Stimulated activated CD4-positive, alpha-beta T cell treated with anti-CD3 and anti-CD28 coated beads, Interleukin-2, amount 100 ng/mL, for 24 hours (primary cell): ENCODE data around the gene CLTCL1.
"Not testable (repeated sequence)": the region's sequence is repeated elsewhere in the genome, so short reads cannot be mapped to it uniquely, and the experiment has no call there.

ENCODE experiments used
- DNase-seq, 2 donors: peaks; one replicate each; pipeline ENCODE4 v3.0.0-alpha.2; 2020

The CLTCL1 gene

DNA sequence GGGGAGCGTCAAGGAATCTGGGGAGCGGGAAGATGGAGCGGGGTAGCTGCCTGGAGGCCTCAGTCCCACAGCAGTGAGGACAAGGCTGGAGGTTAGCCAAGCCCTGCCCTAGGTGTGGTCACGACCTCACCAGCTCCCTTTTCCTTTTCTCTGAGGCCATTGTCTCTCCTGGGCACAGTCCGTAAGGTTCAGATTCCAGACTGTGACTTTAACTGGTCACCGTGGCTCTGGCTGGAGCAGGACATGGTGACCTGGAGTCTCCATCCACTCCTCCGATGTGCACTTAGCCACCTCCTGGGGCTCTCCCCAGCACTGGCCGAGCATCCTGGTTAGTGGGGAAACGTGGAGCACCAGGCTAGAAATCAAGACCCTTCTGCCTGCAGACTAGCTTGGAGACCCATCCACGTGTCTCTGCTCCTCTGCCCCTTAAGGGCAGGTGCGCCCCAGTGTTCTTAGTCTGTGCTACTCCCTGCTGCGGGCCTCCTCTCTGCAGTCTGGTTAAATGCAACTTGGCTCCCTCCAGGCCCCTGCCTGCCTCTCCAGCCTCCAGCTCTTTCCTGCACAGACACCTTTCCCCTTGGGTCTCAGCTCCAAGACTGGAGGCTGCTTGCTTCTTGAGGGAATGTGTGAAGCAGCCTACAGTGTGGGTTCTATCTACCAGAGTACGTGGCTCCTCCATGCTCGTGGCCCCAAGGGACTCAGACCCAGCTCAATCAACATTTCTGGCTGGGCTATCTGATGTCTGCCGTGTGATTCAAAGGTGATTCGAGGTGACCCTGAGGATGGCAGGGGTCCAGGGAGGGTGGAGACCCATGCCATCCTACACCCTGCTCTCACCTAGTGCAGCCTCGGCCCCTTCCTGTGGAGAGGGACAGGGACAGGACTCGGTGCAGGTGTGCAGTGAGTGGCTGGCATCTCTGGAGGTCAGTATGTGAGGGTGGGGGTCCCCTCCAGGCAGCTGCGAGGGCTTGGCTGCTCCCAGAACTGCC is 118.2 kb downstream of the CLTCL1 start:
- no peak for DNase-seq

DNA sequence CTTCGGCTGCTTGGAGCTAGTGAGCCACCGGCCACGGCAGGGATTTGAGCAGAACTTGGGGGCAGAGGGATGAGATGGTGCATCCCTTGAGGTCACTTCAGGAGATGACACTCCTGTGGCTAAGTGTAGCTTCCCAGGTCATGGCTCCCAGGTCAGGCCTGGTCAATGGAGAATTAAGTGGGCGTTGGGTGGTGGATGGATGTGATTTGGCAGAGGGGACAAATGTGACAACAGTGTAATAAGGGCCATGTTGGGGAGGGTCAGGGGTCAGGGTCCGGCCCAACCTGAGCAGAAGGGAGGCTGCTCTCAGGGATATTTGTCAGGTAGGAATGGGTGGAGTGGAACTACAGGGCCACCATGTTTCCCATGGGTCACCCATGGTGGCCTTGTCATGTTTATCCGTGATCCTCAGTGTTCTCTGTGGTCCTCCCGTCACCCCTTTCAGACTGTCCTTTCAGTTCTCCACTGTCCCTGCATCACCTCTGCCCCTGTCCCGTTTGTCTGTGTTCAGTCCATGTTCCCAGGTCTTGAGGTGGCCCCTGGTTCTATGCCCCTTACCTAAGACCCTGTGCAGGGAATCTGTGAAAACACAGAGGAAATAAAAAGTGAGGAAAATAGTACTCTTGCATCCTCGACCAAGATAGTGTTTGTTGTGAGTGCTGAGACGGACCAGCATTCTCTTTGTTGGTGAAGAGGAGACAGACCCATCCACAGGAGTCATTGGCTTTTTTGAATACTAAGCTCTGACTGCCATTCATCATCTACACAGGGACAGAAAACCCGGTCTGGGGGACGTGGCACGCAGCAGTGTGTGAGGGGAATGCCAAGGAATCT is 119.1 kb downstream of the CLTCL1 start:
- no peak for DNase-seq

DNA sequence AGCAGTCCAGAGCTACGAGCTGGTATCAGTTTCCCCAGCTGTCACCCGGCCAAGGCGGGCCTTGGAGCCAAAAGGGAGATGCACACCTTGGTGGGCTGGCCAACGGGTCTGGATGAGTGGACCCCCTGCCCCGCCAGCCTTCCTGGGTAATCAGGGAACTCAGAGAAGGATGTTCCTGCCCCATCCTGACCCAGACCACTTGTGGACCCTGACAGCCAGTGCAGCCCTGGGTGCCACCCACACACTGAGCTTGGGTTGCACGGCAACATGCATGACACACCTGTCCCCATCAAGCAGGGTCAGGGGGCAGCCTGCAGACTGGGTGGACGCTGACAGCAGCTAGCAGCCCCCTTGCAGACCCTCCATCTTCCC is 121.6 kb downstream of the CLTCL1 start:
- DNase-seq: peak in 1 of 2 donors; percentile 13

DNA sequence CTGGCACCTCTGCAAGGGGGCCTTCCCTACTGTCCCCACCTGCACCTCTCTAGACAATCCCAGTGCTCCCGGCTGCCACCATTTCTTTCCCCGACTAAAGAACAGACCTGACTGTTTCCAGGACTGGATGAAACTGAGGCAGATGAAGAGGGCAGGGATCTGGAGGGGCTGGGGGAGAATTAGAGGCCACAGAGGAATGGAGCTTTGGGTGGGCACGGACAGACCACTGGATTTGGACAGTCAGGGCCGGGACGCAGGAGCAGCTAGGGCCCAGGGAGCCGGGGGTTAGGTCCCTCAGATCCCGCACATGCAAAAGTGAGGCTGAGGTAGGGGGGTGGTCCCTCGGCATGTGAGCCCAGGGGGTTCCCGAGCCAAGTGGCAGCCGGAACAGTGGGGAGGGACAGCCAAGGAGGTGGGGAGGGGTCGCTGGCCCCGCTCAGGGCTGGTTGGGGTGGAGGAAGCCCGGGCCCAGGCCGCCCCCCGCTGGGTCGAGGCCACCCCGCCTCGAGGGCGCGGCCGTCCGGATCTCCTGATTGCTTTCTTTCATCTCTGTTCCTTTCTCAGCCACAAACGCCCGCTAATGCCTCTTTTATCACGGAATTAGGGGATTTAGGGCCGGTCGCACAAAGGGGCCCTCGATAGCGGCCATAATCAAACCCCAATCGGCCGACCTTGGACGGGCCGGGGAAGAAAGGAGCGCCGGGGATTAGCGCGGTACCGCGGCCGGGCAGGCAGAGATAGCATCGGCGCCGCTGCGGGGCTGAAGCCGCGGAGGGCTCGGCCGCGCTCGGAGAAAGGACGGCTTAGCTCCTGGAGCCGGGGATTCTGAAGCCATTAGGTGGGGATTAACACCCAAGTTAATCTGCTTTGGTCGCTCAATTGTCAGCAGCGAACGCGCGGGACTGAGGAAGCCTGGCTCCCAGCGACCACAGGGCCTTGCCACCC is 122.2 kb downstream of the CLTCL1 start:
- DNase-seq: peak in 1 of 2 donors; percentile 20

DNA sequence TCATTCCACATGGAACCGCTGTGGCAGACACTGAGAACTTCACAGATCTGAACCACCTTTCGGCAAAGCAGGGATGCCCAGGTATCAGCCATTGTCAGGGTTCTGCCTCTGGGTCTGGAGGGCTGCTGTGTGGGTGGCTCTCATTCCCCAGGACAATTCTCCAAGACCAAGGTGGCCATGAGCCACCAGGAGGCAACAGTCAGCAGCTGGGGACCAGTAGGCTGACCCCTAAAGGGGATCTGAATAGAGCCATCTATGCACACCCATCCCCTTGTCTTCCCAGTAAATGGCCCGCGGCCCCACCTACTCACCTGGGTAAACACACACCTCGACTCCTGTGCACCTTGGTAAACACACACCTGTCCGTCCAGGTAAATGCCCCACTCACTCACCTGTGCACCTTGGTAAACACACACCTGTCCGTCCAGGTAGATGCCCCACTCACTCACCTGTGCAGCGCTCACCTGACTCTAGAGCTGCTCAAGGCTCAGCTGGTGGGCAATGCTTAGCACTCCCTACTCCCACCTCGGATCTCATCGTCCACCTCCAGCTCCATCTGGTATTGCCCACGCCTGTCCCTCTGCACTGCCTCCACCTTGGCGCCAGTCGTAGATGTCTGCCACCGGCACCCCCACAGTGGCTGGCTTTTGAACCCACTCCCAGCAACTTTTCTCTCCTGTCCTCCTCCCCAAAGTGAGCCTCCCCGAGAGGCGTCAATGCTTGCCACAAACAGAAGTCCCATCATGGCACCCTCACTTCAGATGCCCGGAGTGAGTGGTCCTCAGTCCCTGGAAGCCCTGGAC is 123.2 kb downstream of the CLTCL1 start:
- no peak for DNase-seq

DNA sequence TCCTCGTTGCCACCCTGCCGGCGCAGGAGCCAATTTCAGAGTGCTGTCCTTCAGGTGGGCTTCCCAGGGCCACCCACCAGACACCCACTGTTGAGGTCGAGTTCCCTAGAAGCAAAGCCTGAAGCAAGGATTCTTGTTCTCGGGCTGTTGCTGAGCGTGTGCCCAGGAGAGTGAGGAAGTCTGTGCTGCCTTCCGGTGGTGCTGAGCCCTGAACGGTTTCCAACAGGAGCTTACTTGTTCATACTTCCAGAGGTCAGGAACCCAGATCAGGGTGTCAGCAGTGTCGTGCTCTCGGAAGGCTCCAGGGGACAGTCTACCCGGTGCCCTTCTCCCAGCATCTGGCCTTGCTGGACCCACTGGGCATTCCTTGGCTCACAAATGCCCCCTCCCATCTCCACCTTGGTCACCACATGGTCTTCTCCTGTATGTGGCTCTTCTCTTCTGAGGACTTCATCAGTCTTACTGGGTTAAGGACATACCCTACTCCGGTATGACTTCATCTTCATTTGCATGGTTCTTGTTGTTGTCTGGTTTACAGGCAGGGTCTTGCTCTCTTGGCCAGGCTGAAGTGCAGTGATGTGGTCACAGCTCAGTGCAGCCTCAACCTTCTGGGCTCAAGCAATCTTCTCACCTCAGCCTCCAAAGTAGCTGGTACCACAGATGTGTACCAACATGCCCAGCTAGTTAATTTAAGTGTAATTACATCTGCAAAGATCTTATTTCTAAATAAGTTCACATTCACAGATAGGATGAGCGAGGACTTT is 124.2 kb downstream of the CLTCL1 start:
- DNase-seq: no peak

DNA sequence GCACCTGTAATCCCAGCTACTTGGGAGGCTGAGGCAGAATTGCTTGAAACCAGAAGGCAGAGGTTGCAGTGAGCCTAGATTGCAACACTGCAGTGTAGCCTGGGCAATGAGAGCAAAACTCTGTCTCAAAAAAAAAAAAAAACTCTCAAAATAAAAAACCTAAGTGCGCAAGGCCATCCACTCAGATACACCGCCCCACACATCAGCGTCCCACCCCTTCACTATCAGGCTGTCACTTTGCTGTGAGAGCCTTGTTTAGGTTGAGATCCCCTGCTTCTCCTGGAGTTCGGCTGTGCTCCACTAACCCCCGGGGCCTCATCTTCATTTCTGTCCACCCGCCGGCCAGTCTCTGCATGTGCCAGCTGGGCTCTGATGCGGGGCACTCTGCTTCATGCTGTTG is 125.1 kb downstream of the CLTCL1 start:
- no peak for DNase-seq

DNA sequence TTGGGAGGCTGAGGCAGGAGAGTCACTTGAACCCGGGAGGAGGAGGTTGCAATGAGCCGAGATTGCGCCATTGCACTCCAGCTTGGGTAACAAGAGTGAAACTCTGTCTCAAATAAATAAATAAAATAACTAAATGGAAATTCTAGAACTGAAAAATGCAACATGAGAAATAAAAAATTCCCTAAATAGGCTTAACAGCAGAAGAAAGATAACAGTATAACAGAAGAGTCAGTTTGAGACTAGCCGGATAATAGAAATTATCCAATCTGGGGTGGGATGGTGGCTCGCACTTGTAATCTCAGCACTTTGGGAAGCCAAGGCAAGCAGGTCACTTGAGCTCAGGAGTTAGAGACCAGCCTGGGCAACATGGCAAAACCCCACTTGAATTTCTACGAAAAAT is 127.1 kb downstream of the CLTCL1 start:
- no peak for DNase-seq

DNA sequence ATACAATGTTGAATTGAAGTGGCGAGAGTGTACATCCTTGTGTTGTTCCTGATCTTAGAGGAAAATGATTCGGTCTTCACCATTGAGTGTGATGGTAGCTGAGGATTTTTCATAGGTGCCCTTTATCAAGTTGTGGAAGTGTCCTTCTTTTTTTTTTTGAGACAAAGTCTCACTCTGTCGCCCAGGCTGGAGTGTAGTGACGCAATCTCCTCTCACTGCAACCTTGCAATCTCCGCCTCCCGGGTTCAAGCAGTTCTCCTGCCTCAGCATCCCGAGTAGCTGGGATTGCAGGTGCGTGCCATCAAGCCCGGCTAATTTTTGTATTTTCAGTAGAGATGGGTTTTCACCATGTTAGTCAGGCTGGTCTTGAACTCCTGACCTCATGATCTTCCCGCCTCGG is 132.9 kb downstream of the CLTCL1 start:
- DNase-seq: not testable (repeated sequence)

DNA sequence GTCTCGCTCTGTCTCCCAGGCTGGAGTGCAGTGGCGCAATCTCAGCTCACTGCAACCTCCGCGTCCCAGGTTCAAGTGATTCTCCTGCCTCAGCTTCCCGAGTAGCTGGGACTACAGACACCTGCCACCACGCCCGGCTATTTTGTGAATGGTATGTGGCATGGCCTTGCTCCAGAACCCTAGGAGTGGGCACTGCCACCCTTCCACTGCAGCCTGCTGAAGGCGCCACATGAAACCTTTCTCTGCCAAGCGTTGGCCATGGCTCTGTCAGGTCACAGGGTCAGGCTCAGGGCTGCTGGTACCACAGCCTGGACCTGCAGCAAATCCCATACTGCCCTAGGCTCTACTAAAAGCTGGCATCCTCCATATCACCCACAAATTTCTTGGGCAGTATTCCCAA is 135.4 kb downstream of the CLTCL1 start:
- not testable (repeated sequence) for DNase-seq

DNA sequence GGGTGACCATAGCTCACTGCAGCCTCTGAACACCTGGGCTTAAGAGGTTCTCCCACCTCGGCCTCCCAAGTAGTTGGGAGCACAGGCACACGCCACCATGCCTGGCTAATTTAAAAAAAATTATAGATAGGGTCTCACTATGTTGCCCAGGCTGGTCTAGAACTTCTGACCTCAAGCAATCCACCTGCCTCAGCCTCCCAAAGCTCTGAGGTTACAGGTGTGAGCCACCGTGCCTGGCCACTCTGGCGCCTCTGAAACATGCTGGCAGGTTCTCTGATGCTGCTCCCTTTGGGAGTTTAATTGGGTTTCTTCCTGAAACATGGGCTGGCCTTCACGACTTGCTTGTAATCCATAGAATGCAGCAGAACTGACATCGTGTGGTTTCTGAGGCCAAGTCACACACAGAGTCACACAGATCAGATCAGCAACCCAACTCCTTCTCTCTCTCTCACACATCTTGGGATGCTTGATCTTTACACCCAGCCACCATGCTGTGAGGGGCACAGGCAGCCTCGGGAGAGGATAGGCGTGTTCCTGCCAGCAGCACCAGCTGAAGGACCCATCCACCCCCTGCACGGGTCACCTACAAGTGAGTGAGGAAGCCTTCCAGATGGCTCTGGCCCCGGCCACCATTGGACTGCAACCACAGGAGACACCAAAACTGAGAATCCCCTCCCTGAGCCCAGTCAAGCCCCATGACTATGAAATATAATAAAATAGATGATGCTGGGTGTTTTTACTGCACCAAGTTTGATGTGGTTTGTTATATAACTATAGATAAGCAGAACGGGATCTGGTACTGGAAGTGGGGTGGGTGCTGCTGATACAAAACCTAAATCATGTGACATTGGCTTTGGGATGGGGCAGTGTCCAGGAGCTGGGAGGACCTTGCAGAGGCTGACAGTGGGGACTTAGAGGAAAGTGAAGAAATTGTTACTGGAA is 138.3 kb downstream of the CLTCL1 start:
- no peak for DNase-seq

DNA sequence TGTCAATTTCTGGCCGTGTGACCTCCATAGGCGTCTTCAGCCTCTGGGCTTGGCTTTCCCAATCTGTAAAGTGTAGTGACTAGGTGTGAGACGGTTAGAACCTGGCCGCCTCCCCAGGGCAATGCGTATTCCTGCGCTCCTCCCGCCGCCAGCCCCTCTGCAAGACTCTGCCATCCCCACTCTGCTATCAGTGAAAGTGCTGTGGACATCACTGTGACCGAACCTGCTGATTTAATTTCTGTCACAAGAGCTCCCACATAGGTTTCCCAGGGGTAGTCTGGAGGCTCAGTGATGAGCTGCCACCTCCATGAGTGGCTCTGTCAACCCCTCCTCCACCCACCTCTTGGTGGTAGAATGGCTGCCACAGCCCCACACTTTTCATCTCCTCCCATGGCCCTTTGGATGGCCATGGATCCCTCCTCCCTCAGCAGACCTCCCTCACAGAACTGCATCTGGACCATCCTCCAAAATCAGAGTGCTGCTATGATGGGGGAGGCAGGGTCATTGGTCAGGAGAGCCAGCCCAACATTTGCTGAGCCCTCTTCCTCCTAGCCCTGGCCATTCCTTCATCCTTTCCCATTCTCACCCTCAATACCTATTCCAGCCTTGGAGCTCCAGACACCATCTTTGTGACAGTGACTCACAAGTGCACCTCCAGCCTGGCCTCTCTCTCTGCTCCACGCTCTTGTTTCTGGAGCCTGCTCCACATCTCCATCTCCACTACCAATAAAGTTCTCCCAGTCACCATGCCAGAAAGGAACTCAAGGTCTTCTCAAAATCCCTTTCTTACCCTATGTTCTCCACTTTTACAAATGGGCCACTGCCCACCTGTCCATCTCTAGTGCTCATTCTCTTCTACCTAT is 140.0 kb downstream of the CLTCL1 start:
- DNase-seq: no peak

DNA sequence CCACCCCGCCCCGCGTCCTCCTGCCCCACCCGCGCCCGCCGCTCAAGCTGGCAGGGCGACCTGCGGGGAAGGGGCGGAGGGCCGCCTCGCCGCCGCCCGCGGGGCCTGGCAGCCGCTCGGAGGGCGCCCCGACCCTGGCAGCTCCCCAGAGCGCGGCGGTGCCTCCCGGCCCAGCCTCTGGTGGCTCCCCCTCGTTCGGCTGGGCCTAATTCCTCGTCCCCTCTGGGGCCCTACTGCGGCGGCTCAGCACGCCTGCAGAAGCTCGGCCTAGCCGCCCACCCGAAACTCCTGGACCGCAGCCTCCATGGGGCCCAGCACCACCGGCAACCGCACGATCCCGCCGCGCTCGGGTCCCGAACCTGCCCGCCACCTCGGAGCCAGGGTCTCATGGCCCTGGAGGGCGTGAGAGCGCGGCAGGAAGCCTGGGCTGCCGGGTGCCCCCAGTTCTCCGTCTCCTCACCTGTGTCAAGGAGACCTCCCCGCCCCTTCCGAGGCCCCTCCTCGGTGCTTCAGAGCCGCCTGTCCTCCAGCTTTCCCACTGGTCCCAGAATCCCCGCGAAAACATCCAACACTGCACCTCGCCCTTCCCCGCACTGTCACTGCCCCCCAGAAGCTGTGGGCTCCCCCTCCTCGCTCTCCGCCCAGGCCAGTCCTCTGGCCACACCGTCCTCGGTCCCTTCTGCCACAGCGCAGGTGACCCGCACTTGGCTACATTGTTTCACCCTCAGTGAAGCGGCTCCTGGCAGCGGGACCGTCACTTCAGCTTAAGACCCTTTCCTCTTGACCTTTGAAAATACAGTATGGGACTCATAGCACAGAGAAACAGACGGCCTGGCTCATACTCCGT is 140.8 kb downstream of the CLTCL1 start:
- no peak for DNase-seq

DNA sequence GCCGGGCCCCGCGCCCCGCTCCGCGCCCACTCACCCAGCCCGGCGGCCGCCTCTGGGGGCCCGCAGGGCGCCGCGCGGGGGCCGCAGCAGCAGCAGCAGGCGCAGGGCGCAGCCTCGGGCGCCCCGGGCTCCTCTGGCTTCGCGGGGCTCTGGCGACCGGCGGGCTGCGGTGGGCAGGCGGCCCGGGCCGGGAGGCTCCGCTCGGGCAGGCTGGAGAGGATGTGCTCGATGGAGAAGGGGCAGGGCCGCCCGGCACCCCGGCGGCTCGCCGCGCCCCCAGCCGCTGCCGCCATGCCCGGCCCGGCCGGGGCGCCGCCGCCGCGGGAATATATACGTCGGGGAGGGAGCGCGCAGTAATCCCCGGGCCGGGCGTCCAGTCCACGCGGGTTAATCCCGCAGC is 141.5 kb downstream of the CLTCL1 start, which contains the start of gene GSC2:
GSC2 (minus strand) TSS at position 302 of the 400 bp plus-strand sequence; CDS start at position 293, 9 bp downstream.
- no peak for DNase-seq

DNA sequence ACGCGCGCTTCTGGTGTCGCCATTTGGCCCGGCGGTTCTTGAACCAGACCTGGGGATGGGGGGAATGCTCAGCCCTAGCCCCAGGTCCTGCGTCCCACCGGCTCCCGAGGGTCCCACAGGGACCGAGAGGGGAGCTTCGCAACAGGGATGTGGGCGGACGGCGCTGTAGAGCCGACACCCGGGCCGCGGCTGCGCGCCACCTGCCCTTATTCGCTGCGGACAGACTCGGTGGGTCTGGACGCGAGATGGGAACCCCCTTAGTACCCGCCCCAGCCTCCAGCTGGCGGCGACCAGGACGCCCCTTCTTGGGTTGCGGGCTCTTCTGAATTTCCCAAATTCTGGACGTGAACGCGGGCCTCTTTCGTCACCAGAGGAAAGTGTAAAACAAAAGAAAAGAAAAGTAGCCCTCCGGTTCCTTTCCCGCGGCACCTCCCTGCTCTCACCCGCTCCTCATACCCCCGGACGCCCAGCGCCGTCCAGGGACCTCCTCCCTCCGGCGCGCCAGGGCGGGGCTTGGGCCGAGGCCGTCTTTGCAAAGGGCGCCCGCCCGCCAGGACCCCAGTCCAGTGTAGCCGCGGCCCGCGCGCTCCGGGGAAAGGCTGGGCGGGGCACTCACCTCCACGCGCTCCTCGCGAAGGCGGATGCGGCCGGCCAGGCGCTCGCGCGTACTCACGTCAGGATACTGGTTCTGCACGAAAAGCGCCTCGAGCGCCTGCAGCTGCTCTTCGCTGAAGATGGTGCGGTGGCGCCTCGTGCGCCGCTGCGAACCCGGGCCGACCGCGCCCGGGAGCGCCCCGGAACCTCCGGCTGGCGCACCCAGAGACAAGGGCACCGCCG is 142.3 kb downstream of the CLTCL1 start:
- peak; percentile 37 to 52 for DNase-seq

DNA sequence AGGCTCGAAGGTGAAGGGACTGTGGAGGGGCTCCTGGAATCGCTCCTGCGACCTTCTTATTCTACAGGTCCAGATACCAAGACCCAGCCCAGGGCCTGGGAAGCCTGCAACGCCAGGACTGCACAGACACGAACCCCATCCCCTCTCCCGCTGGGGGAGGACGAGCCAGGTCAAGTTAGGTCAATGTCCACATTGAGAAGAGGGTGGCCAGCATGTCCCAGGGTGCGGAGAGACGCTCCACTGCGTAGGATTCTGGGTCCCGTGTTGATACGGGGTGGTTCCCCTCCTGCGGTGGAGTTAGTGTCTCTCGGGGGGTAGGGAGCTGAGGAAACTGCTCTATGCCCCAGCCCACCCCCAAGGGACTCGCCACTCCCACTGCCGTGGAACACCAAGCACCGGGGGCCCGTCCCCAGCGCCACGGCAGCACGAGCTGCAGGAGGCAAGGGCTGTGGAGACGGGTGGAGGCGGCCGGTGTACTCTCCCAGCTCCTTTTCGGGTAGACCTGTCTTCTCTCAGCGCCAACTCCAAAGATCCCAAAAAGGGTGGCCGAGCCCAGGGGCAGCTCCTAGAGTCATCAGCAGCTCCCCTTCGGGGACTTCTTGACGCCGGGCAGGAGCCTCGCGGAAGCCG is 143.0 kb downstream of the CLTCL1 start:
- no peak for DNase-seq
